NCI-H345 treated with DMSO at 0.1 percent for 48 hours (cell line): ENCODE results near the gene PPP6R2.
"Not testable (repeated sequence)": the region's sequence is repeated elsewhere in the genome, so short reads cannot be mapped to it uniquely, and the experiment has no call there.

Source experiments
- DNase-seq: peaks from one replicate; lab custom pipeline; 2025; ENCODE audit not compliant: unreplicated experiment; lab: John Stamatoyannopoulos, UW

Gene PPP6R2

DNA sequence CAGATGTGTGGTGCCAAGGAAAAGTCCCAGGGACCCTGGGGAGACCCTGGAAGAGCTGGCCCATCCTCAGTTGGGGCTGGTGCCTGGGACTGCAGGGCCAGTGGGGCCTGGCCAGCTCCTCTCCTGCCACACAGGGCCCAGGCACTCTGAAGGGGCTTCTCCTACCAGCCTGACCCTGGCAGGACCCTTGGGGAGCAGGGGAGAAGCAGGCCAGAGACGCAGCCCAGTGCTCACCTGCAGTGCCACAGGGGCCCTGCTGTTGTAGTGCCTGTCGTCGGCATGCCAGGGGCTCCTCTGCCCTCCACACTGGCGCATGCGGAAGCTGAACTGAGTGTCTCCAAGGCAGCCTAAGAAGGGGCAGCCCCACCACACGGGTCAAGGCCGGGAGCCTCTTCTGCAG lies 25.5 kb upstream of the PPP6R2 start:
- no peak for DNase-seq

GRCh38 chr22:50318356-50318697 lies 24.8 kb upstream of the PPP6R2 start:
- DNase-seq: no peak

DNA sequence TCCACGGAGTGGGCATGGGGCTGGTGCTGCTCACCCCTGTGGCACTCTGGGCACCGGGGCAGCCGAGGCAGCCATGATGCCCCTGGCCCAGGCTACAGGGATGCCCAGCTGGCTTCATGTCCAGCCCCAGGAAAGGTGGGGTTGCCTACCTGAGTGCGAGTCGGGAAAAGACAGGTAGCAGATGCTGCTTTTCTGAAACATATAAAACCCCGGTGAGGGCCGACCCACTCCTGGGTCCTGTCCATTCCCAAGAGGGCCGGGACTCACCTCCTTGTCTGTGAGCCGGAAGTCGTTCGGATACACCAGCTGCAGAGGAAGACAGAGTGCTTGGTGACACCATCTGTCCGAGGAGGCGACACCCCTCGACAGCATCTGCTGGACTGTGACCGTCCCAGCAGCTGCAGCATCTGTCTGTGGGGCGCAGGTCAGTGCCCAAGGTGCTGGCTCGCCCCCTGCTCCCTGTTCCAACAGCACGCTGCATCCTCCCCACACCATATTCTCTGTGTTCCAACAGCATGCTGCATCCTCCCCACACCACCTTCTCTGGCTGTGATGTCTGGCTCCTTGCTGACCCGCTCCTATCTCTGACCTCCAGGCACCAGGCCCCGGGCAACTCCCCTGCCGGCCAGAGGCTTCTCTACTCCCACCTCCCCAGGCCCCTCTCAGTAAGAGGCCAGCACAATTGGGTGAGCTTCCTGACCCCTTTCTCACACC lies 24.3 kb upstream of the PPP6R2 start:
- no peak for DNase-seq

DNA sequence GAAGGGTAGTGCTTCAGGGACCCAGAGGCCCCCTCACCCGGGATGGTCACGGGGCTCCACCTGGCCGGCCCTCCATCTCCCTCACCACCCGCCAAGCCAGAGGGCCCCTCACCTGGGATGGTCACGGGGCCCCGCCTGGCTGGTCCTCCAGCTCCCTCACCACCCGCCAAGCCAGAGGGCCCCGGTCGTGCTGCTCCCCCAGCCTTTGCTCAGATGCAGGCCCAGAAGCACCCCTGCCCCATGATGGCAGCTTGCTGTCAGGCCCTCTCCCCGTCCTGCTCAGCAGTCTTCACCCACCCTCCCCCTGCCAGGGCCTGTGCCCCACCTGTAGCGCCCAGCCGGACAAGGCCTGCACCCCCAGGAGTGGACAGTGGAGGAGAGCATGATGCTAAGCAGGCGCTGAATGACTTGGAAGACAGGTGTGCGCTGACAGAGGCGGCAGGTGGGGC lies 23.6 kb upstream of the PPP6R2 start:
- DNase-seq: no peak

DNA sequence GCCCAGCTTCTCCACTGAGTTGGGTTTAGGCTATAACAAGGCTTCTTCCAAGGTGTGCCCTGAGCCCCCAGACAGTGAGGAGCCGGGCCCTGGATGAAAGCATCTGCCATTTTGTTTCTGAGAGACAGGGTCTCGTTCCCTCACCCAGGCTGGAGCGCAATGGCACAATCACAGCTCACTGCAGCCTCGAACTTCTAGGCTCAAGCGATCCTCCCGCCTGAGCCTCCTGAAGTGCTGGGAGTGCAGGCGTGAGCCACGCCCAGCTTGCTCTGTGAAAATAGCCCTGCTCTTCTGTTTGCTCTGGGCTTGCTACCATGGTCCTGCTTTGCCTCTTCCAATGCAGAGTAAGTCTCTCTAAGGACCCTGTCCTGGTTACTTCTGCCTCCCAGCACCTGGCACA lies 23.0 kb upstream of the PPP6R2 start:
- no peak for DNase-seq

GRCh38 chr22:50320671-50321325 lies 22.3 kb upstream of the PPP6R2 start:
- no peak for DNase-seq

DNA sequence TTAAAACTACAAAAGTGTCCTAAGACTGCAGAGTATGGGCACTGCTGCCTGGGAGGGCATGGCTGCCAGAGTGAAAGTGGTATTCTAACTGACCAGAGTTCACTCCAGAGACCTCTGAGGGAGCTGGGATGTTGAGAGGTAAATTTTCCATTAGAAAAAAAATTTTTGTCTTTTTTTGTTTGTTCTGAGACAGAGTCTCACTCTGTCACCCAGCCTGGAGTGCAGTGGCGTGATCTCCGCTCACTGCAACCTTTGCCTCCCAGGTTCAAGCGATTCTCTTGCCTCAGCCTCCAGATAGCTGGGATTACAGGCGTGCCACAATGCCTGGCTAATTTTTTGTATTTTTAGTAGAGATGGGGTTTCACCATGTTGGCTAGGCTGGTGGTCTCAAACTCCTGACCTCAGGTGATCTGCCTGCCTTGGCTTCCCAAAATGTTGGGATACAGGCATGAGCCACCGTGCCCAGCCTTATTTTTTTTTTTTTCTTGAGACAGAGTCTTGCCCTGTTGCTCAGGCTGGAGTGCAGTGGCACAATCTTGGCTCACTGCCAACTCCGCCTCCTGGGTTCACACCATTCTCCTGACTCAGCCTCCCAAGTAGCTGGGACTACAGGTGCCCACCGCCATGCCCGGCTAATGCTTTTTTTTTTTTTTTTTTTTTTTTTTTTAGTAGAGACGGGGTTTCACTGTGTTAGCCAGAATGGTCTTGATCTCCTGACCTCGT lies 20.6 kb upstream of the PPP6R2 start:
- DNase-seq: not testable (repeated sequence)

DNA sequence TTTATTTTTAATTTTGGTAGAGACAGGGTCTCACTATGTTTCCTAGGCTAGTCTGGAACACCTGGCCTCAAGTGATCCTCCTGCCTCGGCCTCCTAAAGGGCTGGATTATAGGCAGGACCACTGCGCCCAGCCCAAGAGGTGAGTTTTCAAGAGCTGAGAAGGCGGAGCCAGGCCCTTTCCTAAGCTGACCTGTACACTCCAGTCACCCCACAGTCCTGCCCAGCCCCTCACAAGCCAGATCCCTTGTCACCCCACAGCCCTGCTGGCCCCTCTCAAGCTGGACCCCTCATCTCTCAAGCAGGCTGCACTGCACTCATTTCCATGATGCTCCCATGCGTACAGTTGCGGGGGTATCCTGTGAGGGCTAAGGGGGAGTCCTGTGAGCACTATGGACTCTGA lies 19.2 kb upstream of the PPP6R2 start:
- no peak for DNase-seq

GRCh38 chr22:50325444-50326224 lies 17.5 kb upstream of the PPP6R2 start:
- DNase-seq: no peak

DNA sequence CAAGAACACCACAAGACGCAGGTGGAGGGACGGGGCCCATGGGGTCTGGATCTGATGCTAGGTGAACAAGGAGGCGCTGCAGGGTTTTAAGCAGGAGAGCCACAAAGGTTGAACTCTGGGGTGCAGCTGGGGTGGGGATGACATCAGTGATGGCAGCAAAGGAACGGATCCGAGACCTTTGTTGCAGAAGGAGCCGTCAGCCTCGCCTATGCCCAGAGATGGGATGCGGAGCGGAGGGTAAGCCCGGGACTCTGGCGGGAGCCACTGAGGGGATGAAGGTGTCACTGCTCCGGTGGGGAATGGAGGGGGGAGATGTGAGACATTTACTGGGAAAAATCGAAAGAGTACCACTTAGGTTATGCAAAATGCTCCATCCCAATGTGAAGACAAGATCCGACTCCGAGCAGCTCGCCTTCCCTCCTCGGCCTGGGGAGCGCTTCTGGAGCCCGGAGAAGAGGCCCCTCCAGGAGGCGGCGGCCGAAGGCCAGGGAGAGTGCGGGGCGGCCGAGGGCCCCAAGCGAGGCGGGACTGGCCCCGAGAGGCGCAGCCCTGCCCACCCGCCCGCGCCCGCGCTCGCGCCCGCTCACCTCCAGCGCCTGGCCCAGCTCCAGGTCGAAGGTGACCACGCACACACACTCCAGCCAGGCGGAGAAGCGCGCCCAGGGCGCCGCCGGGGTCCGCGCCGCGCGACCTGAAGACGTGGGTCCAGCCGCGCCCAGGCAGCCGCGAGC lies 16.7 kb upstream of the PPP6R2 start:
- no peak for DNase-seq

- DNase-seq: peak; percentile 61
These were observed 16.0 kb upstream of the PPP6R2 start, which contains the start of gene DENND6B for GRCh38 chr22:50326956-50327710. Gene DENND6B (minus strand): TSS chr22:50327012. CDS start chr22:50326988, 24 bp downstream.

- DNase-seq: no peak
These were observed 15.5 kb upstream of the PPP6R2 start for GRCh38 chr22:50327711-50328019.

- no peak for DNase-seq
These were observed 13.9 kb upstream of the PPP6R2 start for GRCh38 chr22:50329236-50329635.

GRCh38 chr22:50334433-50334832 lies 8.7 kb upstream of the PPP6R2 start:
- DNase-seq: not testable (repeated sequence)

DNA sequence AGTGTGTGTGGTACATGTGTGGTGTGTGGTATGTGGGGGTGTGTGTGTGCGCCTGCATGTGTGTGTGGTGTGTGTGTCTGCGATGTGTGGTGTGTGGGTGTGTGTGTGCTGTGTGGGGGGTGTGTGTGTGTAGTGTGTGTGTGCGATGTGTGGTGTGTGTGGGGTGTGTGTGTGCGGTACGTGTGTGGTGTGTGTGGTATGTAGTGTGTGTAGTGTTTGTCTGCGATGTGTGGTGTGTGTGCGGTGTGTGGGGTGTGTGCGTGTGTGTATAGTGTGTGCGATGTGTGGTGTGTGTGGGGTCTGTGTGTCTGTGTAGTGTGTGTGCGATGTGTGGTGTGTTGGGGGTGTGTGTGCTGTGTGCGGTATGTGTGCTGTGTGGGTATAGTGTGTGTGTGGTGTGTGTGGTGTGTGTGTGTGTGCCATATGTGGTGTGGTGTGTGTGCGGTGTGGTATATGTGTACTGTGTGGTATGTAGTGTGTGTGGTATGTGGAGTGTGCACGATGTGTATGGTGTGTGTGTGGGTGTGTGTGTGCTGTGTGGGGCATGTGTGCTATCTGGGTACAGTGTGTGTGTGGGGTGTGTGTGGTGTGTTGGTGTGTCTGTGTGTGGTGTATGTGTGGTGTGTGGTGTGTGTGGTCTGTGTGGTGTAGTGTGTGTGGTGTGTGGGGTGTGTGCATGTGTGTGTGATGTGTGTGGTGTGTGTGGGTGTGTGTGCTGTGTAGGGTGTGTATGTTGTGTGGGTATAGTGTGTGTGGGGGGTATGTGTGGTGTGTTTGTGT lies 5.7 kb upstream of the PPP6R2 start:
- DNase-seq: no peak

DNA sequence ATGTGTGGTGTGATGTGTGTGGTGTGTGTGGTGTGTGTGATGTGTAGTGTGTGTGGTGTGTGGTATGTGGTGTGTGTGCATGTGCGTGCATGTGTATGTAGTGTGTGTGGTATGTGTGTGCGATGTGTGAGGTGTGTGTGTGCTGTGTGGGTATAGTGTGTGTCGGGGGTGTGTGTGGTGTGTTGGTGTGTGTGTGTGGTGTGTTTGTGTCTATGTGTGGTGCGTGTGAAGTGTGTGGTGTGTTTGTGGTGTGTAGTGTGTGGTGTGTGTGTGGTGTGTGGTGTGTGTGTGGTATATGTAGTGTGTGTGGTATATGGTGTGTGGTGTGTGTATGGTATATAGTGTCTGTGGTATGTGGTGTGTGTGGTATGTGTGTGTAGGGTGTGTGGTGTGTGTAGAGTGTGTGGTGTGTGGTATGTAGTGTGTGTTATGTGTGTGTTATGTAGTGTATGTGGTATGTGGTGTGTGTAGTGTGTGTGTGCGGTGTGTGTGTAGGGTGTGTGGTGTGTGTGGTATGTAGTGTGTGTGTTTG lies 5.0 kb upstream of the PPP6R2 start:
- DNase-seq: no peak

GRCh38 chr22:50338860-50339462 lies 4.2 kb upstream of the PPP6R2 start:
- no peak for DNase-seq
